Fibroblast of gingiva (primary cell): ENCODE data around the gene PACSIN1.
A peak's percentile ranks its signal among the peaks of the same experiment; 100 is the strongest.

Experiments used
- DNase-seq: peaks from one replicate; pipeline ENCODE4 v3.0.0-alpha.2; 2011; ENCODE audit warnings: low read depth

The PACSIN1 gene

GRCh38 chr6:34514593-34515472 lies 49.0 kb downstream of the PACSIN1 start:
- DNase-seq, result peak; percentile 33

DNA sequence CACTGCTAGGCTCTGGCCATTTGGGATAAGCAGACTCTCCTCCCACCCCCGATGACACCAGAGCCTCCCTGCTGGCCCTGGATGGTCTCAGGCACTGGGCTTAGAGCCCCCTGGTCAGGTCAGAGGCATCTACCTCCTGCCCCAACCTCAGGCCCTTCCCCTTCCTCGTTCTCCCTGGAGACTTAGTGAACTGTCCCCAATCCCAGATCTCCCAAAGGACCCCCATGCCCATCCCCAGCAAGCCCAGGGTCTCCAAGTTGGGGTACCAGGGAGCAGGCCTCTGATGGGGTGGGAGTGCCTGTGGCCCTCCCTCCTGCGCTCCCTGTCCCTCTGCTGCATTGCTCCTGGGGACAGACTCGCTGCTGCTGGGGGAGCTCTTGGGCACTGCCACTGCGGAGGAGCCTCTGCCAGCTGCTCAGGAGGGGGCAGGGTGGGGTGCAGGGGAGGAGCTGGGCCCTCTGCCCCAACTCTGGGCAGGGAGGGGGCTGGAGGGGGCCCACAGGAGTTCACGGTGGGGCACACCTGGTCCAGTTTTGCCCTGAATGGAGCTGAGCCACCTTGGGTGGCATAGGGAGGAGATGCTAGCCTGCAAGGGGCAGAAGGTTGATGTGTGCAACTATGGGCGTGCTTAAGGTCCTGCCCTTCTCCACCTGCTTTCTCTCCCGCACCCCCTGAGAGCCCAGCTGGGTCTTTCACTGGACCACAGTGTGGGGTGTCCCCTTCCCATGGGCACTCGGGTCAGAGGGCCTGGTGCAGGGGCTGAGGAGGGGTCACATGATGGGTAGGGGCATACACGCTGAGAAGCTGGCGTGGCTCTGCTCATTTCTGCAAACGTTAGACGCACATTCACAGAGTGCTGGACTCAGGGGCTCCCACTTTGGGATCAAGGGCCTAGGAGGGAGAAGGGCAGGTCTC lies 49.9 kb downstream of the PACSIN1 start:
- DNase-seq, result no peak

- DNase-seq, result no peak
Observed at GRCh38 chr6:34516391-34517324, 50.8 kb downstream of the PACSIN1 start.

- DNase-seq, result no peak
Observed at GRCh38 chr6:34517461-34517881, 51.6 kb downstream of the PACSIN1 start.

DNA sequence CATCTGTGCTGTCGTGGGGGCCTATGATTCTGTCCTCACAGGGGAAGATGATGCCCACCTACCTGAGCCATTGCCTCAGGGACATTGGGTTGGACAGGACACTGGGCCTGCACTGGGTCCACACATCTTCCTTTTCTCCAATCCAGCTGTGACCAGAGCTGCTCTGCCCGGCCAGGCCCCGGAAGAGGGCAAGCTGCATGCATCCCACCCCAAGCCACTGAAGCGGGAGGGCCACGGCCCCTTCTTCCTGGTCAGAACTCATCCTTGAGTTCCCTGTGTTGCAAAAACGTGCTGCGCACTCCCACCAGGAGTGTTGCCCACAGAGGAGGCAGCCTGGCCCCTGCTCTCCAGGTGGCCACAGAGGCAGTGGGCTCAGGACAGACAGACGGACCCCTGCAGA lies 52.1 kb downstream of the PACSIN1 start:
- no peak for DNase-seq

DNA sequence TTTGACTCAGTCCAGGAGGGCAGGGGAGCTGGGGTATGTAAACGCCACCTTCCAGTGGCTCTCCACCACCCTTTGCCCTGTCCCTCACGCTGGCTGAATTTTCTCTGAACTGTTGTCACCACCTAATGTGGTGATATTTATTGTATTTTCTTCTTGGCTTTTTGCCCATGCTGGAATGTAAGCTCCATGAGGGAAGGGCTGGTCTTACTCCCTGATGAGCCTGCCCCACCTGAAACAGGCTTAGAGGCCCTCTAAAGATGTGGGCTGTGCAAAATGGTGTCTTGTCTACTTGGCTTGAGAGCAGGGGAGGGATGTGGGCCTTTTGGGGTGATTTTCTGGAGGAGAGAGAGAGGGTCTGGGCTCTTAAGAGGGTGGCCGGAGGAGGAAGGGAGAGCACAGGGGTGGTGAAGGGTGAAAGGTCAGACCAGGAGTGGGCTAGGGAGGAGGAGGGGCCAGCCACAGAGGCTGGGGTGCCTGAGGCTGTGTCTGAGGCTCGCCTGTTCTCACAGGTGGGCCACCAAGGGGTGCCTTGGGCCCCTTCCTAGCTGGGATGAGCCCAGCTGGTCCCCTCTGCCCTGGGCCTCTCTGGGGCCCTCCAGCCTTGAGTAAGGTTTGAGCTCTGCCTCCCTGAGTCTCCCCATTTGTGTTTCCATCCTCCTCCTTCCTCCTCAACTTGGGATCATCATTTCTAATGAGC lies 52.9 kb downstream of the PACSIN1 start:
- no peak for DNase-seq

DNA sequence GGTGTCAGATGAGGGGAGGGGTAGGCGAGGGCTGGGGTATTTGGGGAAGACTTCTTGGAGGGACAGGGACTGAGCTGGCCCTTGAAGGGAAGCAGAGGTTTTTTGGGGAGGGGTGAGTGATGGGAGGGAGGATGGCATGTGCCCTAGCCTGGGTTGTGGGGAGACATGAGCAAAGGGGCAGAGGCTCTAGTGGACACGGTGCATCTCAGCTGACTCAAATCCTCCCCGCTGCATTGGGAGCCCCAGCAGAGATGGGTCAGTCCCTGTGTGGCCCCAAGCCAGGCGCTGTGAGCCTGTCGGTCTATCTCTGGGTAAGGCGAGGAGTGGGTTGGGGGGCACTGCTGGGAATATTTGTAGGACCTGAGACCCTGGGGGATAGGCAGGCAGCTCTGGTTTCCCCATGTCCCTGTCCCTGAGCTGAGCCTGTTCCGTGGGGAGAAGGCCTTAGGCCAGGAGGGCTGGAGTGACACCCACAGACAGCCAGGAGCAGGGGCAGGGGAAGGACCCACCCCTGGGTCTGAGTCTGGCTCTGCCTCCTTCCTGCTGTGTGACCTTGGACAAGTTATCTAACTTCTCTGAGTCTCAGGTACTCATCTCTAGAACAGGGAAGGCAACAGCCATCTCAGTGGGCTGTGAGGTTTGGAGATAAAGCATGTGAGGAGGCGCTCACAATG lies 54.2 kb downstream of the PACSIN1 start:
- no peak for DNase-seq

DNA sequence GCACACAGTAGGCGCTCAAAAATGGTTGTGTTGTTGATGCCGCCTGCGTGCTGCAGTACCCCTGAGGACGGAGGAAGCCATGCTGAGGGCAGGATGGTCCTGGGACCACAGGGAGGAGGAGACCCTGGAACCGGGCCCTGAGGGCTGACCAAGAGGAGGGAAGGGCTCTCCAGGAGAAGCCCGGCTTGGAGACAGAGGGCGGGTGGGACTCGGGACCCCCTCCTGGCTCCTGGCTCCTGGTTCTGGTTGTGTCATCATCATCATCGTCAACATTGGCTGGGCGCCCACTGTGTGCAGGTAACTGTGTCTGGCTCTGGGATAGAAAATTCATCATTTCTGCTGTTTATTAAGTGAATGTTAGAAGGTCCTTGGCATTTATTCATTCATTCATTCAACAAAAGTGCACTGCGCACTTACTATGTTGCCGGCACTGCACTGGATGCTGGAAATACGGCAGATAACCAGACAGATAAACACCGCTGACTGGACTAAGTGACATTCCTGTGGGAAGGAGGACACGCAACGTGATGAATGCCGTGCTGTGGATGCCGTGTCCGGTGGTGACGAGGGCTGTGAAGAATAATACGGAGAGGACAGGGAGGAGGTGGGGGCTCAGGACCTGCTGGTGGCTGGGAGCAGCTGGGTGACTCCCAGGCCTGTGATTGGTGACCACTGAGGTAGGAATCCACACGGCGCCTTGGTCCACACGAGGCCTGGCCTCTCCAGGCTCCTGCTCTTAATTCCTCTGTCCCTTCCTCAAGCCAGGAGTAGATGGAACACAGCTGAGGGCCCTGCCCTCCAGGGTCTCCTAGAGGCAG lies 55.0 kb downstream of the PACSIN1 start:
- DNase-seq, result no peak

DNA sequence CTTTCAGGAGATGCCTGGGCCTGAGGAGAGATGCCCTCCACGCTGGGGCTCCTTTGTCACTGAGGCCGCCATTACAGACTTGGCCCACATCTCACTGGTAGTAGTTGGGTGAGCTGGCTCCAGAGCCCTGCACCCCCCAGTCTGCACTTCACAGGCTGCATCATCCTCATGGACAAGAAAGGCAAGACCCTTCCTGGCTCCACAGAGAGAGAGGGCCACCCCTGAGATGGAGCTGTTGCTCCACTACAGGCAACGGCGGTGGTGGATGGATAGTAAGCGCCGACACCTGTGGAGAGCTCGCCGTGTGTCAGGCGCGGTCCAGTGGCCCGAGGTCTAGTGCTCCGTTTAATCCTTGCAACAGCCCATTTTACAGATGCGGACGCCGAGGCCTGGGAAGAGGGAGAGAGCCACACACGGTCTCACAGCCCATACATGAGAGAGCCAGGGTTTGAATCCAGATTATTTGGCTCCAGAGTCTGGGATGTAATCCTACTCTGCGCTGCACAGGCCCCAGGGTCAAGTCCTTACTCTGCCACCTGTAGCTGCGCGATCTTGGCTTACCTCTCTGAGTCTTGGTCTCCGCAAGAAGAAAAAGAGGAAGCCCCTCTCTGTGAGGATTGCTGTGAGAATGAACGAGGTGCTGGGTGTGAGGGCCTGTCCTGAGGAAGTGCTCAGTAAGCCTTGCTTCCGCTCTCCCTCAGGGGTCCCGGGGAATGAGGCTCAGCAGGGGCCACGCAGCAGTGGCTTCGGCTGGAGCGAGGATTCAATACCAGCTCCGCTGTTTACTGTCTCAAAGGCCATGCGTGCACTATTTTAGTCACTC lies 55.8 kb downstream of the PACSIN1 start:
- no peak for DNase-seq

- DNase-seq, result no peak
Observed at GRCh38 chr6:34522761-34523160, 56.9 kb downstream of the PACSIN1 start.

DNA sequence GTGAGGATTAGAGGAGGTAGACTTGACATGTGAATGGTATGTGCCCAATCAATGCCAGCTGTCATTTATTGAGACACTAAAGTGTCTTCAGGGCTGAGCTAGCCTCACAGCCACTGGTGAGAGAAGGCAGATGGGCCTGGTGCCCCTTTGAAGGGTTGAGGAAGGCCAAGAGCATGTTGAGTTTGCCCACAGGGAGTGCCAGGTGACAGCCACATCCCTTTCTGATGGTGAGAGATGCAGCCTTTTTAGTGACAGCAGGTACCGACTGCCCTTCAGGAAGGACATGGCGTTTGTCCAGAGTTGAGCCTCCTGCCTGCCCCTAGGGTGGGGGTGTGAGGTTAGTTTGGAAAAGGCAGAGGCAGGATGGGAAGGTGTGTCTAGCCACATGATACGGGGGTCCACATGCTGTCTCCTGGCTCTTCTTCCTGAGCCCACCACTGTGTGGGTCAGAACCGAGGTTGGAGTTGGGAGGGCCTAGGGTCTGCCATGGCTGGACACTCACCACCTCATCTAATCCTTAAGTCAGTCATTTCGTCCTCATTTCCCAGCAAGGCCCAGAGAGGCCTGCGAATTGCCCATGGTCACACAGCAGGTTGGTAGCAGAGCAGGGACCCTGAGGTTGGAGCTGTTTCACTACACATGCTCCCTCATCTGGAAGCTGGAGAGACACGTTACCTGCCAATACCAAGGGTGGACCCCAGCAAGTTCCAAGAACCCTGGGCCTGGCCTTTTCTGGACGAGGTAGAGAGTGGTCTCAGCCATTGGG lies 57.7 kb downstream of the PACSIN1 start:
- no peak for DNase-seq

DNA sequence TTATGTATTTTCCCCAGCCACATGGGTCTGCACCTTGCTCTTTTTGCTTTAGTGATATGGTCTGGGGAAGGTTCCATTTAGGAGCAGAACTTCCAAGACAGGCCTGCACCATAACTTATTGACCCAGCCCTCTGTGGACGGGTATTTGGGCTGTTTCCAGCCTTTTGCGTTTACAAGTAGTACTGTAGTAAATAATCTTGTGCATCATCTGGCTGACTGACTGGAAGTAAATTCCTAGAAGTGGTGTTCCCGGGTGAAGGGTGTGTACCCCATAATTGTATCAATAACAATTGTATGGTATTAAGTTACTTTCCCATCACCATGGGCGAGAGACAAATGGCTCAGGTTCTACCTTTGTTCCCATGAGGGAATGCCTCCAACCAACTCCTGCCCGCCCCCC lies 58.6 kb downstream of the PACSIN1 start:
- DNase-seq, result no peak

- DNase-seq, result no peak
Observed at GRCh38 chr6:34524971-34525370, 59.1 kb downstream of the PACSIN1 start.

DNA sequence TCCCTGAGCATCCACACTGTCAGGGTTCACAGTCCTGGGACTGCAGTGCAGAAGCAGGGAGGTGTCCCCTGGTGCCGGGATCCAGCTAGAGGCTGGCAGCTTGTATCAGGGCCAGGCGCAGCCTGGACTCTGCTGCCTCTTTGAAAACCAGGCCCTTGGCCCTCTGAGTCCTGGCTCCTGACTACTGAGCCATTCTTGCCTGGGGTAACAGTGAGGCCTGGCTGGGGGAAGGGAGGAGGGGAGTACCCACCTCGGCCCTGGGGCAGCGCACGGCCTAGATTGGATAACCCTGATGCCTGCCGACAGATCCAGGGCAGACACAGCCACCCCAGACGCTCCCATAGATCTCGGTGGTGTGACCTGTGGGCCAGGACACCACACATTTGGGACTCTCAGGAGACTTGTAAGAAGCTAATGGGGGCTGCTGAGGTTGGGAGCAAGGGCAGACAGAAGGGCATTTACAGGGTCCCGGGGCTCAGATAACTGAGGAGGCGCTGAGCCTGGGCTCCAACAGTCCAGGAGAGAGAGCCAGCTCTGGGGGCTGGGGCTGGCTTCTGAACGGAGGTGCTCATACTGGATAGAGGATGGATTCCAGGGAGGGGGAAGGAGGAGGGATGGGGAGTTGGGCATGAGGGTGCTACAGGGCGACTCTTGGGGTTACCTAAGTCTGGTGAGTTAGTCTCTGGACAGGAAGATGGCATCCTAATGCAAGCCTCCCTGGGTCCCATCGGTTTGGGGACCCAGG lies 59.7 kb downstream of the PACSIN1 start:
- DNase-seq, result no peak

- DNase-seq, result no peak
Observed at GRCh38 chr6:34526241-34526972, 60.5 kb downstream of the PACSIN1 start.

DNA sequence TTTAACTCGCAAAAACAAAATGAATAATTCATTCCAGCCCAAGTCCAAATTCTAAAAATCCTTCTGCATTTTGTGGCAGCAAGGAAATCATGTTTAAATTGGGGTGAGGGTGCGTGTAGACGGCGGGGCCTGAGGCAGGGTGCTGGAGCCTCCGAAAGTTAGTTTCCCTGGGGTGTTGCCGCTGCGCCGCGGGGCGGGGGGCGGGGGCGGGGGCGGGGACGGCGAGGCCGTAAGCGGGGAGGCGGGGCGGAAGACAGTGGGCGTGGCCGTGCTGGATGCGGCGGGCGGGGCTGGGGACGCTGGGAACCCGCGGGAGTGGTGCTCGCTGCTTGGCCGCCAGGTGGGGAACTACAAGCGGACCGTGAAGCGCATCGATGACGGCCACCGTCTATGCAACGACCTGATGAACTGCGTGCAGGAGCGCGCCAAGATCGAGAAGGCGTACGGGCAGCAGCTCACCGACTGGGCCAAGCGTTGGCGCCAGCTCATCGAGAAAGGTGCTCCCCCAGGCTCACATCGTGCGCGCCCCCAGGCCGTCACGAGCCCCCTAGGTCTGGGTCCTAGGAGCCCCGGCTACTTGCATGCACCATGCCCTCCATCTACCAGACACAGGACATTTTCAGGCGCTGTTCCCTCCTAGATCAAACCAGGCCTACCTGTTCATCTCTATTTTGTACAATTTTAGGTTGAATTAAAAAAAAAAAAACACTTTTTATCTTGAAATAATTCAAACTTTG lies 61.3 kb downstream of the PACSIN1 start:
- DNase-seq, result peak; percentile 83
